HPDE6-E6E7 (cell line): ENCODE results near the gene CHN1.

Experiments
- DNase-seq: peaks from one replicate; pipeline ENCODE4 v3.0.0; 2011; ENCODE audit warnings: missing footprints; ENCODE audit errors: extremely low spot score

Gene CHN1

DNA sequence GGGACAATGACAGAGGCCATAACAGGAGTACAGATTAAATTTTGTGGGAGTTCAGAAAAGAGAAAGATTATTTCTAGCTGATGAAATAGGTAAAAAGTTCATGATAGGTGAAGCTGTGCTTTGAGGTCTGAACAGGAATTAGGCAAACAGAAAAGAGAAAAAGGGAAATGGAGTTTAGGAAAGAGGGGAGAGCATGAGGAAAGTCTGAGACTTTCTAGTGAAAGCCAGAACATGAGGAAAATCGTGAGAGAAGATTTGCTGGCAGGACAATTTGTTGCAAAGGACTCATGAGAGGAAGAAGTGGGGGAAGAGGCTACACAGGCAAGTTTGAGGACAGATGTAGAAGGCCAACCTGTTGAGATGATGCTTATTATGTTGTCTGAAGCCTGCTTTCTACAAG is 6.3 kb upstream of the CHN1 start:
- DNase-seq, result no peak

DNA sequence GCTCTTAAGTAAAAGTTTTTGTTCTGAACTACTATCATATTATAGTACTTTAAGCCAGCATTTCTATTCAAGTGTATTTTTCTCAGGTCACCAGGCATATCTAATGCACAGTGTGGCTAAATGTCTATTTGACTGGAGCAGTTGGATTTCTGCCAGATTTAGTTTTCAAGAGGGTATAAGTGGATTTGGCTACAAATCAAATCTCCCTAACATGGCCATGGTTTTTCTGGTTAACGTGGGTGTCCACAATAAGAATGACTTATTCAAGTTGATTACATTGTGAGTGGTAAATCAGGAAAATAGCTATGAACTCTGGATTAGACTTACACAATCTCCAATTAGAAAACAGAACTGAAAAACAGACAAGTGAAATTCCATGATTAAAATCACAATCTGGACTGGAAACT is 5.7 kb upstream of the CHN1 start:
- no peak for DNase-seq

DNA sequence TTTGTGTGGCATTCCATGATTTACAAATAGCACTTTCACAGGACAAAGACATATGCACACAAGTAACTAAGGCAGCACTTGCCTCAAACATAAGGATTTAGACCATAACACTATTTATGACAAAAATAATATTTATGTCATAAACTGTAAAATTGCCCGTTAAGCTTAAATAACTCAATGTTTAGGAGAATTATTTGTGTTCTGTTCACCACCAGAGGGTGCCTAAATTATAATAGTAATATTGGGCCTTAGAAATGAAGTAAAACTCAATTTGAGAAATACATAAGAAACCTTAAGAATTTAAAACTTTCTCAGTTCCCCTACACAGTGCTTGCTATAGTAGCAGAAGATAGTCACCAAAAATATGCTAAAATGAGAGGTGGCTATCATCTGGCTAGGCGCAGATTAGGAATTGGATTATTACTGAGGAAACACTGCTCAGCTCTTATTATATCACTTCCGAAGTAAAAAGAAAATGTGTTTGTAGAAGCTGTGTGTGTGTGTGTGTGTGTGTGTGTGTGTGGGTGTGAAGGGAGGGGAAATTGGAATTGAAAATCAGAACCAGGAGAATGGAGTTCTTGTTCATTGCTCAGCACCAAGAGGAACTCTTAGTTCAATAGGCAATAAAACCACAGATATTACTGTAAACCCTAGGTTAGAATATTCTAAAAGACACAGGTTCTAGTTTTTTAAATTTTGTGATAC is 4.9 kb upstream of the CHN1 start:
- DNase-seq, result no peak

DNA sequence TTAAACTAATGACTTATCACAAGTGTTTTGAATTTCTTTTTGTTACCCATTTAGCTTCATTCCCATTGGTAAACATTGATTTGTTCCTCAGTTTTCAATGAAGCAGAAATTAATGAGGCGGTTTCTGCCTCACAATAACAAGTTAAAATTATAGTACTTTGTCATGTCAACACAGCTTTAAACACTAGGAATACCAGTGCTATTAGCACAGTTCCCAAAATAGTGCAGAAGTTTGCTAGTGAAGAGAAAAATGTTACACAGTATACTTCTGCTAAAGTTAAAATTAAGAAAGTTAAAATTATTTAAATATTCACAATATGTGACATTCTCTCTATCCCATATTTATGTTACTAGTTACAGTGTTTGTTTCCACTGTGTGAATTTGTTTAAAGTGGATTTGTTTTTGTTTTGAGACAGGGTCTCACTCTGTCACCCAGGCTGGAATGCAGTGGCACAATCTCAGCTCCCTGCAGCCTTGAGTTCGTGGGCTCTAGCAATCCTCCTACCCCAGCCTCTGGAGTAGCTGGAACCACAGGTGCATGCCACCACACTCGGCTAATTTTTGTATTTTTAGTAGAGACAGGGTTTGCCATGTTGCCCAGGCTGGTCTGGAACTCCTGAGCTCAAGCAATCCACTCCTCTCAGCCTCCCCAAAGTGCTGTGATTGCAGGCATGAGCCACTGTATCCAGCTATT is 3.8 kb upstream of the CHN1 start:
- no peak for DNase-seq

DNA sequence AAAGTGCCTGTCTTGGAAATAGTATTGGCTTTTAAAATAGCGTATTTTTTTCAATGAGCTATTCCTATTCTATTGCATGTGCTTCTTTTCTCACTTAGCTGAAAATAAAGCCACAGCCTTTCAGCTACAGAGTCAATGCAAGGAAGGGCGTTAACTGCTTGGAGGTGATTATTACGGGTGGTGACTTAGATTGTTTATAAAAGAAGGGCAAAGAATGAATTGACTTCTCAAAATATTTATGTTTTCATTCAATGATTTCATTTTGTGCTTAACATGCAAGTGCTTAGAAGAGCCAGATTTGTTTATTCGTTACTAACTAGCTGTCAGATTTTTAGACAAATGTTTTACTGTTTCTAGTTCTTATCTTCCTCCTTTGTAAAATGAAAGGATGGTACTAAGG is 2.8 kb upstream of the CHN1 start:
- no peak for DNase-seq

DNA sequence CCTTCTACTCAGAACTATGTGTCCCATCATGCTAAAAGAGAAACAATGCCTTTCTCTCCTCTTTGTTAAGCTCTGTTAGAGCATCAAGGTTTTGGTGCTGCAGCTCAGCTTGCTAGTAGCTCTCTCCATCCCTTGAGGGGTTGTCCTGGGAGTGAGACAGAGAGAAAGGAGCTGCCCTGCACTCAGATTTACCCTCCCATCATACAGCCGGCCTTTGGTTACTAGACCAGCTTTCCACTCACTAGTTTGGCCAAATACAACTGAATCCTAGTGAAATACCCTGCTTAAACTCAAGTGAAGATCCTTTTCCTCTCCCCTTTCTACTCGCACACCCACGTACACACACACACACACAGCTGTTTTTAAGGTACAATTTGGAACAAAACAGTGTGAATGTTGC is 2.3 kb upstream of the CHN1 start:
- no peak for DNase-seq

DNA sequence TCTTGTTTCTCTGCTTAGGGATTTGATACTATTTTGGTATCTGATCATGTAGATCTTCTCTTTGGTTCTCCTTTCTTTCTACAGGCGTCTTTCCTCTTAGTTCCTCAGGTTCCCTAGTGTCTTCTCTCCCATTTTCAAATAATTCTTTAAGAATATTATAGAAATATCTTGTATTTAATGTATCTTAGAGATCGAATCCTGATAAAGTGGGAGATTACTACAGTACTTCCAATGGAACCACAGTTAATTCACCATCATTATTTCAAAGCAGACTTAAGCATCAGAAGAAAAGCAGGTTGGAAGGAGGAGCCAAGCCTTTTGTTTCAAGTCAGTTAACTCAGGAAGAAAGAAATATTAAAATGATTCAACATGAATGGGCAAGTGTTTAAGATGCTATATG is 1.1 kb upstream of the CHN1 start:
- DNase-seq, result no peak

DNA sequence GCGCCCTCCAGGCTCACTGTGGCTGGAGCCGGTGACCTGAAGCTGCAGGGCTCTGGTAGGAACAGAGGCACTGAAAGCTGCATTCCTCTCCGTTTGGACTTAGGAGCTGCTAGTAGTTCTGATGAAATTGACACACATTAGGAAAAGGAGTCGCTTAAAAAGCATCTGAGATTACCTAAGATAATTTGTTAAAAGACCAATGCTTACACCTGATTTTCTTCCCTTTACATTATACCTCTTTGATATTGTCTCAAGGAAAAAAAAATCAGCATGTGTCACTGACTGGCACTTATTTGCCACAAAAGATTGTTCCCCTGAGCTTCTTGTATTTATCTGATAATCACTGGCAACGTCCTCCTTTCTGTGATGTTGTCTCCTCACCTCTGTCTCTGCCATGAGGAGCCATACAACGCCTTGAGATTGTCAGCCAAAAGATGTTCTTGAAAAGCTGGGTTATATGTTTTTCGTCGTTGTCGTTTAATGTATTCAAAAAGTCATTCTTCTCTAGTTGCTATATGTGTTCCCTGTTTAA is 618 bp upstream of the CHN1 start:
- DNase-seq, result no peak

DNA sequence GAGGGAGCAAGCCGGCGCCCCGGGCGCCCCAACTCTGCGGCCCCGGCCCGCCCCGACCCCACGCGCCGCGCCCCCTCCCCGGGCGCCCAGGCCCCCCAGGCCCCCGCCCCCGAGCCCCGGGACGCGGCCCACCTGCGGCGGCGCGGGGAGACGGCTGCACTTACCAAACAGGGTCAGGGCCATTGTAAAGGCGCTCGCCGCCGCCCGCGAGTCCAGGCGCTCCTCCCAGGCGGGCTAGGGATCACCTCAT is 526 bp downstream of the CHN1 start:
- no peak for DNase-seq

DNA sequence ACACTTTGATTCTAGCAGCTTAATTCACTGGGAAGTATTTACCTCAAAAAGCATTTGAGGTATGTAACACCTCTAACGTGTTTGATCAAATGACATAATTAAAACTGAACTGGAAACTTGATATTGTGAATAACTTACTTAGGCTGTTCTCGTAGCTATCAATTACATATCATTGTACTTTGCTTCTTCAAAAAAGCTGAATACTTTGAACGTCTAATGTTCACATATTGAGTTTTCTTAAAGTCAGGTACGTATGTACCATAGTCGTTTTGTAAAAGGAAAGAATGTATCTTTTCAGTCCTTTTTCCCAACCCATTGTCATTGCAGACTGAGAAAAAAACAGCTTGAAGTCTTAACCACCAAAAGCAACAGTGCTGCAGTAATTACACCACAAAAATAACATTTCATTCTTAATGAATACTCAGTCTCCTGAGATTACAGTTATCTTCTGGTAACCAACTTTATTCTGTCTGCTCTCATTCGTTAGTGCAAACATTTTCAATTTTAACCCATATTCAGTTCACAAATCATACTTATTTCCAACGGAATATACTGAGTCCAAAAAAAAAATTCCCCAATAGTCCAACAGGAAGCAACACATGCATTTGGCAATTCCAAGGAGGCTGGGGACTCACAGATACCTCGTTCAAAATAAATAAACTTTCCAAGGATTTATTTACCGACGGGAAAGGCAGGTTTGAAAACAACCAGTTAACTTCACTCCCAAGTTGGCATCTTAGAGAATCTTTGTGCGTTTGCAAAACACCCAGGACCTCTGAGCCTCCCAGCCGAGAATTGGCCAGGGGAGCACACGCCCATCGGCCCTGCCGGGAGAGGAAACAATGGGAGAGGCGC is 1.1 kb downstream of the CHN1 start:
- no peak for DNase-seq

DNA sequence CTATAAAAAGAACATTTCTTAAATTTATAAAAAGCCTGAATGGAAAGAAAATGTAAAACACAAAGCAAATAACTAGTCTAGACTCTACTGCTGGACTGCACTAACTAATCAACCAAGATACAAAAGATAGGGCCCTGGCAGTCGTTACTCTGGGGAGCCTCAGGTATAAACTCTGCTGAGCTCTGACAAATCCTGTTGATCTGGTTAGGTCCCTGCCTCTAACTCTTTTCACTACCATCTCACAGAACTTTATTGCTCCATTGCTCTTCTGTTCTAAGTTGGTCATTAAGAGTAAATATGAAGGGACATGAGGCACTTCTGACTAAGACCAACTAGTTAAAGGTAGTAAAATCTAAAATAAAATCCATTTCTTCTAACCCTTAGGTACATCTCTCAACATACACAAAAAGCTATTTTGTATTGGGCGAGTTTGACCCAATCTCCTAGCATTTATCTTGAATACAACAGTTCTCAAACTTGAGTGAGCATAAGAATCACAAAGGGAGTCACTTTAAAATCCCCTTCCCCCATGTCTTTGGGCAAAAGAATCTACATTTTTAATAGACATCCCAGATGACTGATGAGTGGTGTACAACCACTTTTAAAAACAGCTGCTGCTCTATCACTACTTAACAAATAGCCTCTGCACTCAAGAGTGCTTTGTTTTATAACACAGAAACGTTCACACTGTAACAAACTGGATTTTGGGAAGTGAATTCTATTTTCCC is 2.5 kb downstream of the CHN1 start:
- DNase-seq, result no peak

DNA sequence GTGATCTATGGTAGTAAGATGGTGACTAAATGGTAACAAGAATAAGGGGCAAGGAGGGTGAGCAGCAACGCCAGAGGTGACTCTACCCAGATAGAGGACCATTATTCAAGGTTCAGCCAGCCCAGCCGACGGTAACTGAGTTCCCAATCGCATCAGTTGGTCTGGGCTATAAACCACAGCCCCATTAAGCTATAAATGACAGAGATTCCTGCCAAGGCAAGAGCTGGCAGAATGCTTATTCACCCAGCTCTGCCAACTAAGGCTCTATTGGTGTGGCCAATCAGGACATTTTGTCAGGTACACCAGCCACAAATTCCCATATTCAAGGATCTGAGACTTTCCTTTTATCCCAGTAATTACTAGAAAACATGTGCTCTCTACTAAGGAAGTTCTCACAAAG is 3.6 kb downstream of the CHN1 start:
- DNase-seq, result no peak

DNA sequence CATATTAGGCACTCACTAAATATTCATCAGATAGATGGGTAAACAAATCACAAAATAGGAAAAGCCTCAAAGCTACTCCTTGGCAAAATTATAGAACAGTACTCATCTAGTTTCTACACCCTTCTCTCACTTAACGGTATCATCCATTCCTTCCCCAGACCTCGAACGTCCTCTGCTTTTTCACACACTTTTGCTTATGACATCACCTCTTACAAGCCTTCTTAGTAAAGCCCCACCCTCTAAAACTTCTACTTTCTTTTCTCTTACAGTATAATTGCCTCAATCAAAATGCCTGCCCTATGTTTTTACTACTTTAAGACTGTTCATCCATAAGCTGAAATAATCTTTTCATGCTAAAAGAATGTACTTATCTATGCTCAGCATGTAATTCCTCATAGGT is 8.1 kb downstream of the CHN1 start:
- no peak for DNase-seq

DNA sequence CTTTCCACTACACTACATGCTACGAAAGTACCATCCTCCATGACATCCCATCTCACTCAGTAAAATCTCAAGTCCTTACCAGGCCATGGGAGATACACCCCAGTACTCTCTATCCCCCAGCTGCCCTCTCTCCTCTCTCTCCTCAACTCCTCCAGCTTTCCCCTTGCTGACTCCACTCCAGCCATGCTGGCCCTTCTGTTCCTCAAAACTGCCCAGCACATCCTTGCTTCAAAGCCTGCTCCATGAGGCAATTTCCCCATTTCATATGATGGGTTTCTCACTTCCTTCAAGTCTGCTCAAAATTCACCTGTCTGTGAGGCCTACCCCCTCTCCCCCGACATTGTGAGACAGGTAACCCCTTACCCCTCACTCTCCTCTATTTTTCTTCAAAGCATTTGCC is 8.6 kb downstream of the CHN1 start:
- DNase-seq, result no peak

DNA sequence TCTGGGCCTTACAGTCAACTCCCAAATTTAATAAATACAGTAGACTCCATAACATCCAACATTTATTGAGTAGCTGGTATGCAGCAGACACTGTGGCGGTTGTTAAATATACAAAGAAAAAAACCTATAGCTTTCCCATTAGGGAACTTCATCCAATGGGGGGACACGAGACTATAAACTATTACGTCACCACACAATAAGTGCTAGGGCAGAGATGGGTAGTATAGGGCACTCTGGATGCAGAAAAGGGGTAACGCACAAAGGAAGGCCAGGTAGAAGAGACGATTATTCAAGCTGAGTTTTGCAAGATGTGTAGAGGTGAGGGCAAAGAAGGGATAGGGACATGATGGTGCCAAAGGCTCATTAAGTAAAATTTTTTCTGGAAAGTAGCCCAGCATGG is 10.8 kb downstream of the CHN1 start:
- DNase-seq, result no peak

DNA sequence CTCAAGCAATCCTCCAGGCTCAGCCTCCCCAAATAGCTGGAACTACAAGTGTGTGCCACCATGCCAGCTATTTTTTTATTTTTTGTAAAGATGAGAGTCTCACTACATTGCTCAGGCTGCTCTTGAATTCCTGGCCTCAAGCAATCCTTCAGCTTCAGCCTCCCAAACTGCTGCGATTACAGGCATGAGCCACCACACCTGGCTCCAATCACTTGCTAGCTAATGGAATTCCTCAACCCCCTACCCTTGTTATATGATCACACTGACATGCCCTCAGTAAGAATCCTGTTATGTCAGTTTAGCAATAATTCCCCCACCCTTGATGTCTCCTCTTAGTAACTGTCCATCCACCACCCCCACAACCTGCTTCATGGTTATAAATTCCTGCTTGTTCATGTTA is 12.3 kb downstream of the CHN1 start:
- no peak for DNase-seq

DNA sequence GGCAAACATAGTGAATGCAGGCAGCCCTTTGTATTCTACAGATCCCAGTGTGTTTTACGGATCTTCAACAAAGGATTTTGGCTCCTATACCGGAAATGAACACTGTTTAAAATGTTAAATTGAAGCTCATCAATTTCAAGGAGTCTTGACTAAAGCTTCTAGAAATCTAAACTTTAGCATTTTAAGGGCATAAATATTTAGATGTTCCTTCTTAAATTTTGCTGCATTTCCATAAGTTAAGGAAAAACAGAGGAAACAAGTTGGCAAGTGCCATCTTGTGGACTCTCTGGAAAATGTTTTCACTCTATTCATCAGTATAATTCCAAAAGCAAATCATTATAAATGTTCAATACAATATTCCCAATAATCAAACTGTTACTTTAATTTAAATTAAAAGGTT is 19.6 kb downstream of the CHN1 start:
- no peak for DNase-seq

DNA sequence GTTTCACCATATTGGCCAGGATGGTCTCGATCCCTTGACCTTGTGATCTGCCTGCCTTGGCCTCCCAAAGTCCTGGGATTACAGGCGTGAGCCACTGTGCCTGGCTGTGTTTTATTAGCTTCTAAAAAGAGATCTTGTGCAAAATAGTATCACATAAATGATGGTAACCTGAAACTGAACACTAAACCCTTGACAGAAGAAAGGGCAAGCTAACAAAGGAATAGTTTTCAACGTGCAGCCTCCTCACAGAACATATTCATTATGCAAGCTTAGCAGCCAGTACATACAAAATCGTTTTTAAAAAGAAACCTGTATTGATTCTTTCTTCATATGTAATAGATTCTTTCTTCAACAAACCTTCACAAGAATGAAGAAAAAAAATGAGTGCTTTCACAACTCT is 20.6 kb downstream of the CHN1 start:
- no peak for DNase-seq

DNA sequence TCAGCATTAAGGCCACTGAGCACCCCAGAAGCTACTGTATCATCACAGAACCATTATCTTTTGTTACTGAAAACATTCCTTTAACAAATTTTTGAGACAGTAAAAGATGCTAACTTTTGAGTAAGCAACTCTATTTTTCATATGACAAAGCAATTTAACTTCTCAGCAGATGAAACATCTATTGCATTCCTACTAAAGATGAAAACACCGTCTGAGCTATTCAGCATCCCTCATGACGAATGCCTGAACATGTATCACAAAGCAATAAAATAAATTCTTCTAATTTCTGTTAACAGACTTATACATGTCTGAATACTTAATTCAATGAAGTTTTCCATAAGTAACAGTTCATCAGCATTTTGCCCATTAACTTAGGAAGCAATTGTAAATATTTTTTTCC is 23.9 kb downstream of the CHN1 start:
- DNase-seq, result no peak

DNA sequence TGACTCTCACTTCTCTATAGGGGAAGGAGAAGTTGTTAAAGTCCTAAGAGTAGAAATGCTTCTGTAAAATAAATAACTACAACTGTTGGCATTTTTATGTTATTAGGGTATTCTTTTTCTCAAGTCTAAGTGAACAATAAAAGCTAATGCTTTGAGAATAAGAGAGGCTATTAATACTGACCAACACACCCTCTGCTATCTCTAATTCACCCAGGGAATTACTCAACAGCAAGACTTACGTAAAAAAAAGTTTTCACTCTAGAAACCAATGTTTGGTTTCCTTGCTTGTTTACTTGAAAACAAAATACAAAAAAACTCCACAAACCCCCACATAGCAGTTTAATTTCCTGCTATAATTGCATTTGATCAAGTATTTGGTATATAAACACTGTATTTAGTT is 25.2 kb downstream of the CHN1 start:
- DNase-seq, result no peak

DNA sequence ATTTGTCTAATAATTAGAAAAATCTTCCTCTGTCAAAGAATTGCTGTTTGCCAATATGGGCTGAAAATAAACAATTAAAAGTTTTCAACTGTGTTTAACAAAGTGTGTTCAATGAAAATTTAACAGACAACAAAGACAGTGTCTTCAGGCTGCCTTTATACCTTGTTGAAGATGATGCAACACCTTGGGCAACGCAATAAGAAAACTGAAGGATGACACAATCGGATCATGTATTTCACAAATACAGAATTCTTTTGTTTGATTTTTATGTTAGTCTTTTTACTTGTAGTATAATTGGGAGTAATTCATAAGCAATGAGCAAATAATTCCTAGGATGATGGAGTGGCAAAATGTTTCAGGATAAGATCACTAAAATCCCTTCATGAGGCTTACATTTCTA is 27.8 kb downstream of the CHN1 start:
- no peak for DNase-seq

DNA sequence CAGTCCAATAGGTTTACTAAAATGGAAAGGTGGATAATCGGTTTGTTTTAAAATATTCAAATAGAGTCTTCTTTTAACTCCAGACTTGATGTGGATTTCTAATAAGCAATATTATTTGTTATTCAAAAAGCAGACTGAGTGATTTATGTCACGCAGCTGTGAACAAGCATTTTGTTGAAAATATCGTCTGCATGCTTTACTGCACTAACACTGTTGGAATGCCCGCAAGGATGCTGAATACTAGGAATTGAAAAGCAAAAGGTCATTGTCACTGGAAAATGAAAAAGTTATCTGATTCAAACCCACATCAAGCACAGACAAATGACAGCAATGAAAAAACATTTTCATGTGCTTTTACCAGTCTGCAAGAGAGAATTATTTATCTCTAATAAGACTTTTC is 31.1 kb downstream of the CHN1 start:
- DNase-seq, result no peak
